ENCODE measurements around the gene PCDH9. TPM values are rescaled to one million over a fixed set of nuclear protein-coding genes. Genes with fewer than 3 reads are reported as not detected.
"Not testable (repeated sequence)": the region's sequence is repeated elsewhere in the genome, so short reads cannot be mapped to it uniquely, and the experiment has no call there.

The PCDH9 gene
- total RNA-seq, 1 donor from 2014 or later: 6.8 TPM

DNA sequence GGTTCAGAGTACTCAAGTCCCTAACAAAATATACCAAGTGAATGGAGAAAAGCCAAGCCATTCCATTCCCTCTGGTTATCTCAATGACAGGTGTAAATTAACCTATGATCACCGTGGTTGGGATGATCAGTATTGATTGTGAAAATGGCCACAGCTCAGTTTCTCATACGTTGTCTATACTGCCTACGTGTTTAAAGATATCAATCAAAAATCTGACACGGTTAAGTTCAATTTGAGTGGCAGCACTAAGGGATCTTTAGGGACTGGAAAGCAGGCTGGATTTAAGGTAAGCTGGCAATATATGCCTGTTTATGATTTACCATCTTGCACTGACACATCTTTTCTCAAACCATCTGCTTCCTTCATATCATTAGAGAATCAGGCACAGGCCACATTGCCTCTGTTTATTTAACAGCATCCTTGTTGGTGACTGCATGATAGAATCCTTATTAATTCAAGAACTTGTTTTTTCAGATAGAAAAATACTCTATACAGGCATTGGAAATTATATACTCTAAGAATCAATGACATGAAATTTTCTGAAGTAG, 907.9 kb downstream of the PCDH9 start:
- Histone ChIP-seq H3K27ac (ENCODE audit: low read depth, low read length) (no peak overlapping the region), H3K4me1 (ENCODE audit: control insufficient read depth in 3 of 3, insufficient read depth in 3 of 3, low read length in 3 of 3) (no peaks in the 10 kb centered on the region), H3K36me3 (ENCODE audit: control insufficient read depth in 3 of 3, insufficient read depth in 3 of 3, low read length in 3 of 3) (no peaks in the 10 kb centered on the region), H3K9me3 (ENCODE audit: control insufficient read depth in 3 of 3, low read length in 3 of 3) (no peaks in the 10 kb centered on the region), H3K9ac (ENCODE audit: low read depth in 1 of 3, low read length in 3 of 3) (no peak overlapping the region), H3K4me3 (ENCODE audit: low read length in 3 of 3) (no peak overlapping the region), H3K27me3 (ENCODE audit: control insufficient read depth in 3 of 3, insufficient read depth in 3 of 3, low read length in 3 of 3) (no peaks in the 10 kb centered on the region)

GRCh38 chr13:66314911-66315310, 915.2 kb downstream of the PCDH9 start:
- no peaks in the 10 kb centered on the region for H3K27me3 ChIP-seq (ENCODE audit: control insufficient read depth in 3 of 3, insufficient read depth in 3 of 3, low read length in 3 of 3)
- no peaks in the 10 kb centered on the region for H3K36me3 ChIP-seq (ENCODE audit: control insufficient read depth in 3 of 3, insufficient read depth in 3 of 3, low read length in 3 of 3)
- H3K9me3 ChIP-seq (ENCODE audit: control insufficient read depth in 3 of 3, low read length in 3 of 3): no peaks in the 10 kb centered on the region
- H3K27ac ChIP-seq (ENCODE audit: low read depth, low read length): no peak overlapping the region
- H3K4me1 ChIP-seq (ENCODE audit: control insufficient read depth in 3 of 3, insufficient read depth in 3 of 3, low read length in 3 of 3): no peaks in the 10 kb centered on the region
- no peak overlapping the region for H3K9ac ChIP-seq (ENCODE audit: low read depth in 1 of 3, low read length in 3 of 3)
- H3K4me3 ChIP-seq (ENCODE audit: low read length in 3 of 3): no peak overlapping the region

DNA sequence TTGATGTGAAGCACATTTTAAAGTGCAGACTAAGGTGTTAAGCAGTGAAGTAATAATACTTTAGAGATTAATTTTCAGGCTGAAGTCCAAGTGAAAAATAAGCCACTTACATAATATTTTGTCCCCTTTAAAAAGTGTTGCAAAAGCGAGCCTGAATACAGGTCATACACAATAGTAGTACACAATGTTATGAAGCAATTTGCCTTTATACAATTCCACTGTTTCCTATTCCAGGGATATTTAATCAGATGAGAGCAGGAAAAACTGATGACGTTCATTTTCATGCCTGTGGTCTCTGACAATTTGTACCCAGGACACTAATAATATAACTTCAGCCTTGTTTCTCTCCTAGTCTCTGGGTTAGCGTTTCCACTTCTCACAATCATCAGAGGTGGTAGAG, 916.7 kb downstream of the PCDH9 start:
- H3K4me3 ChIP-seq (ENCODE audit: low read length in 3 of 3): no peak overlapping the region
- no peak overlapping the region for H3K9ac ChIP-seq (ENCODE audit: low read depth in 1 of 3, low read length in 3 of 3)
- no peaks in the 10 kb centered on the region for H3K27me3 ChIP-seq (ENCODE audit: control insufficient read depth in 3 of 3, insufficient read depth in 3 of 3, low read length in 3 of 3)
- H3K9me3 ChIP-seq (ENCODE audit: control insufficient read depth in 3 of 3, low read length in 3 of 3): no peaks in the 10 kb centered on the region
- H3K36me3 ChIP-seq (ENCODE audit: control insufficient read depth in 3 of 3, insufficient read depth in 3 of 3, low read length in 3 of 3): no peaks in the 10 kb centered on the region
- H3K27ac ChIP-seq (ENCODE audit: low read depth, low read length): no peak overlapping the region
- no peaks in the 10 kb centered on the region for H3K4me1 ChIP-seq (ENCODE audit: control insufficient read depth in 3 of 3, insufficient read depth in 3 of 3, low read length in 3 of 3)

- H3K27me3 ChIP-seq (ENCODE audit: control insufficient read depth in 3 of 3, insufficient read depth in 3 of 3, low read length in 3 of 3): no peaks in the 10 kb centered on the region
- no peaks in the 10 kb centered on the region for H3K36me3 ChIP-seq (ENCODE audit: control insufficient read depth in 3 of 3, insufficient read depth in 3 of 3, low read length in 3 of 3)
Observed at GRCh38 chr13:66312312-66313087, 917.6 kb downstream of the PCDH9 start.

GRCh38 chr13:66305961-66306617, 924.0 kb downstream of the PCDH9 start:
- no peaks in the 10 kb centered on the region for H3K9me3 ChIP-seq (ENCODE audit: control insufficient read depth in 3 of 3, low read length in 3 of 3)
- no peaks in the 10 kb centered on the region for H3K4me1 ChIP-seq (ENCODE audit: control insufficient read depth in 3 of 3, insufficient read depth in 3 of 3, low read length in 3 of 3)
- H3K4me3 ChIP-seq (ENCODE audit: low read length in 3 of 3): no peak overlapping the region
- H3K36me3 ChIP-seq (ENCODE audit: control insufficient read depth in 3 of 3, insufficient read depth in 3 of 3, low read length in 3 of 3): no peaks in the 10 kb centered on the region
- H3K27me3 ChIP-seq (ENCODE audit: control insufficient read depth in 3 of 3, insufficient read depth in 3 of 3, low read length in 3 of 3): no peaks in the 10 kb centered on the region
- no peak overlapping the region for H3K9ac ChIP-seq (ENCODE audit: low read depth in 1 of 3, low read length in 3 of 3)
- no peak overlapping the region for H3K27ac ChIP-seq (ENCODE audit: low read depth, low read length)

More at GRCh38 chr13:66312312-66313087, 917.6 kb downstream of the PCDH9 start:
- H3K9ac ChIP-seq (ENCODE audit: low read depth in 1 of 3, low read length in 3 of 3): no peak overlapping the region
- no peak overlapping the region for H3K4me3 ChIP-seq (ENCODE audit: low read length in 3 of 3)
- no peaks in the 10 kb centered on the region for H3K9me3 ChIP-seq (ENCODE audit: control insufficient read depth in 3 of 3, low read length in 3 of 3)
- H3K27ac ChIP-seq (ENCODE audit: low read depth, low read length): no peak overlapping the region
- no peaks in the 10 kb centered on the region for H3K4me1 ChIP-seq (ENCODE audit: control insufficient read depth in 3 of 3, insufficient read depth in 3 of 3, low read length in 3 of 3)

DNA sequence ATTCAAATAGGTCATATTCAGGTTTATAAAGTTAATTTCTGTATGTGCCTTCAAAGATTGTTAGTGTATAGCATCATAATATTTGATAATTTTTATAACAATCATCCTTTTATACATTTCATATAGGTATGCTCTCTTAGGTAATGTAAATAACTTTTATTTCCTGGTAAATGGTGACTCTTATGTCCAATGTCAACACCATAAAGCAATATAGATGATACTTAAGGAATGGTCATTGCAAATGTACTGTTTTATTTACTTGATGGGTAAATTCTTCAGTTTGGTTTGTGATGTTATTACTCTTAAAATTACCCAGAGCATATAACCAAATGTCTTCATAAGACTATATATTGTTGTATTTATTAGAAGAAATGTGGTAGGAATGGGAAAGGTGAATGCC, 928.7 kb downstream of the PCDH9 start:
- Histone ChIP-seq H3K9ac (ENCODE audit: low read depth in 1 of 3, low read length in 3 of 3) (no peak overlapping the region), H3K27me3 (ENCODE audit: control insufficient read depth in 3 of 3, insufficient read depth in 3 of 3, low read length in 3 of 3) (no peaks in the 10 kb centered on the region), H3K4me3 (ENCODE audit: low read length in 3 of 3) (no peak overlapping the region), H3K36me3 (ENCODE audit: control insufficient read depth in 3 of 3, insufficient read depth in 3 of 3, low read length in 3 of 3) (no peaks in the 10 kb centered on the region), H3K9me3 (ENCODE audit: control insufficient read depth in 3 of 3, low read length in 3 of 3) (no peaks in the 10 kb centered on the region), H3K27ac (ENCODE audit: low read depth, low read length) (no peak overlapping the region), H3K4me1 (ENCODE audit: control insufficient read depth in 3 of 3, insufficient read depth in 3 of 3, low read length in 3 of 3) (no peaks in the 10 kb centered on the region)

DNA sequence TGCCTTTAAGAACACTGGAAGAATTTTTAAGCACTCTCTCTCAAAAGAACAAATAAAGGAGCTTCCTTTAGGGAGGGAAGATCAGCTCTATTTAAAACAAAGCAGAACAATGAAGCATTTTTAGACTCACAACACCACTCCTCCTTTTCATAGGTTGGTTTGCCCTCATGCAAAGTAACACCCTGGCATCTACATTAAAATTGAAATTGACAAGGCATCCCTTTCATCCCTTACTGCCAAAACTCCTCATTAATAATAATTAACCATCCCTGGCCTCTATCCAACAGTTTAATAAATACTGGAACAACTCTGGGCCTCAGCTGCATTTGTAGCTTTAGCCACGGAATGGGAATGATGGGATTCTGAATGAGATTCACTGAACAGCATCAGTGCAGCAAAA, 929.1 kb downstream of the PCDH9 start:
- H3K9me3 ChIP-seq (ENCODE audit: control insufficient read depth in 3 of 3, low read length in 3 of 3): no peaks in the 10 kb centered on the region
- H3K4me1 ChIP-seq (ENCODE audit: control insufficient read depth in 3 of 3, insufficient read depth in 3 of 3, low read length in 3 of 3): no peaks in the 10 kb centered on the region
- no peak overlapping the region for H3K9ac ChIP-seq (ENCODE audit: low read depth in 1 of 3, low read length in 3 of 3)
- H3K27ac ChIP-seq (ENCODE audit: low read depth, low read length): no peak overlapping the region
- no peaks in the 10 kb centered on the region for H3K27me3 ChIP-seq (ENCODE audit: control insufficient read depth in 3 of 3, insufficient read depth in 3 of 3, low read length in 3 of 3)
- no peaks in the 10 kb centered on the region for H3K36me3 ChIP-seq (ENCODE audit: control insufficient read depth in 3 of 3, insufficient read depth in 3 of 3, low read length in 3 of 3)
- H3K4me3 ChIP-seq (ENCODE audit: low read length in 3 of 3): no peak overlapping the region

- H3K9ac ChIP-seq (ENCODE audit: low read depth in 1 of 3, low read length in 3 of 3): no peak overlapping the region
- no peak overlapping the region for H3K4me3 ChIP-seq (ENCODE audit: low read length in 3 of 3)
- no peaks in the 10 kb centered on the region for H3K36me3 ChIP-seq (ENCODE audit: control insufficient read depth in 3 of 3, insufficient read depth in 3 of 3, low read length in 3 of 3)
- H3K27me3 ChIP-seq (ENCODE audit: control insufficient read depth in 3 of 3, insufficient read depth in 3 of 3, low read length in 3 of 3): no peaks in the 10 kb centered on the region
- no peaks in the 10 kb centered on the region for H3K9me3 ChIP-seq (ENCODE audit: control insufficient read depth in 3 of 3, low read length in 3 of 3)
- H3K27ac ChIP-seq (ENCODE audit: low read depth, low read length): no peak overlapping the region
- no peaks in the 10 kb centered on the region for H3K4me1 ChIP-seq (ENCODE audit: control insufficient read depth in 3 of 3, insufficient read depth in 3 of 3, low read length in 3 of 3)
Observed at GRCh38 chr13:66296875-66297274, 933.3 kb downstream of the PCDH9 start.

DNA sequence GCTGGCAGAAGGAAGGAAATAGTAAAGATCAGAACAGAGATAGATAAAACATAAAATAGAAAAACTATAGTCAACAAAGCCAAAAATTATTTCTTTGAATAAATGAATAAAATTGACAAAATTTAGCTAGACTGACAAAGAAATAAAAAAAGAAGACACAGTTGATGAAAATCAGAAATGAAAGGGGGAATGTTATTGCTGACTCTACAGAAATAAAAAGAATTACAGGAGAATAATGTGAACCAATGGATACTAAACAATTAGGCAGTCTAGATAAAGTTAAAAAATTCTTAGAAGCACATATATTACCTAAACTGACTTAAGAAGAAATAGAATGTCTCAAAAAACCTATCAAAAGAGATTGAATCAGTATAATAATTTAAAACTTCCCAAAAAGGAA, 933.8 kb downstream of the PCDH9 start:
- Histone ChIP-seq H3K27ac (ENCODE audit: low read depth, low read length) (no peak overlapping the region), H3K9me3 (ENCODE audit: control insufficient read depth in 3 of 3, low read length in 3 of 3) (no peaks in the 10 kb centered on the region), H3K27me3 (ENCODE audit: control insufficient read depth in 3 of 3, insufficient read depth in 3 of 3, low read length in 3 of 3) (no peaks in the 10 kb centered on the region), H3K4me3 (ENCODE audit: low read length in 3 of 3) (no peak overlapping the region), H3K9ac (ENCODE audit: low read depth in 1 of 3, low read length in 3 of 3) (no peak overlapping the region), H3K36me3 (ENCODE audit: control insufficient read depth in 3 of 3, insufficient read depth in 3 of 3, low read length in 3 of 3) (no peaks in the 10 kb centered on the region), H3K4me1 (ENCODE audit: control insufficient read depth in 3 of 3, insufficient read depth in 3 of 3, low read length in 3 of 3) (no peaks in the 10 kb centered on the region)

- H3K4me3 ChIP-seq (ENCODE audit: low read length in 3 of 3); H3K9me3 ChIP-seq (ENCODE audit: control insufficient read depth in 3 of 3, low read length in 3 of 3); H3K9ac ChIP-seq (ENCODE audit: low read depth in 1 of 3, low read length in 3 of 3); H3K4me1 ChIP-seq (ENCODE audit: control insufficient read depth in 3 of 3, insufficient read depth in 3 of 3, low read length in 3 of 3); H3K36me3 ChIP-seq (ENCODE audit: control insufficient read depth in 3 of 3, insufficient read depth in 3 of 3, low read length in 3 of 3); H3K27me3 ChIP-seq (ENCODE audit: control insufficient read depth in 3 of 3, insufficient read depth in 3 of 3, low read length in 3 of 3); H3K27ac ChIP-seq (ENCODE audit: low read depth, low read length): not testable (repeated sequence)
Observed at GRCh38 chr13:66286806-66287205, 943.3 kb downstream of the PCDH9 start.
